ENCODE measurements around the gene FEN1.
A peak's percentile ranks its signal among the peaks of the same experiment; 100 is the strongest.

The FEN1 gene

DNA sequence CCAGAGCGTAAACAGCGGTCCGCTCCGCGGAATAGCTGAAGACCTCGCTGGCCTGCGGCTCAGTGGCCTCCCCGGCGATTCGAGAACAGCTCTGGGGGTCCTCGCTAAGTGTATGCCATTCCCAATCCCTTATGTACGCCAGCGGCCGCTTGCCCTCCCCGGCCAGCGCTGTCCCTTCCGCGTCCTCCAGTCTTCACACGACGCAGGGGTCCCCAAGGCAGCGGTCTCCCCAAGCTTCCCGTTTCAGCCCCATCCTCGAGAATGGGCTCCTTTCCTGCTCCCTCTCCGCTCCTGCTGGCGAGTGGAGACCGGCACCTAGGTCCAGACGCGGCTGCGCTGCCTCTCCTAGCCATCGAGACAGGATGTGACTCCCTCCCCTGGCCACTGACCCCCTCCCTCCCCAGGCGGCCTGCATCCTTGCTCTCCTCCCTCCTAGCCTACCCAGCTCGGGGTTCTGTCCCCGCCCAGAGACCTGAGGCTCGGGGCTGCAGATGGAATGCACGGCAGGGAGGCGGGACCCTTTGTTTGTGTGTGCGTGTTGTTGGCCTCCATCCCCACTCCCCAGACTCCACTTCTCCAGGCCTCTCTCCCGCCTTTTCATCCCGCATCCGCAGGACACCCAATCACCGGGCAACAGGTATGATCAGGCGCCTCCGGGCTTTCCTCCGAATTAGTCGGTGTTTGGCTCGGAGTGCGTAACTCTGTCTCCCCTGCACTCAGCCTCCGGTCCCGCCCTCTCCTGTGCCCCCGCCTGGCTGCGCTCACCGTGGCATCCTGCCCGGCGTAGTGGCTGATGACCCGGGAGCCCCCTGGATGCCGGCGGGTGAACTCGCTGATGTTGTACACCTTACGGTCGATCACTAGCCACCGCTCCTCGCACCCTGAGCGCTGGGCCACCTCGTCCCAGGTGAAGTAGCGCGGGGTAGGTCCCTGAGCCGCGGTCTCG is 23.4 kb downstream of the FEN1 start:
- peaks cover 8% of the 10 kb centered on the region for H3K36me3 Mint-ChIP-seq (ENCODE audit: insufficient read depth)
- no peaks in the 10 kb centered on the region for H3K9me3 Mint-ChIP-seq
- ATAC-seq (replicated peaks) (peak; percentile 77), DNase-seq (peak; percentile 59 to 64 (median 62))
- peaks cover 11 to 16% of the 10 kb centered on the region in 2 donors for H3K4me1 Mint-ChIP-seq (ENCODE audit: low read depth in 2 of 2)
- H3K27ac Mint-ChIP-seq: peak overlapping the region; percentile 70 to 93
- peak overlapping the region; percentile 88 to 95 for H3K4me3 Mint-ChIP-seq
- H3K27me3 Mint-ChIP-seq: no peaks in the 10 kb centered on the region

DNA sequence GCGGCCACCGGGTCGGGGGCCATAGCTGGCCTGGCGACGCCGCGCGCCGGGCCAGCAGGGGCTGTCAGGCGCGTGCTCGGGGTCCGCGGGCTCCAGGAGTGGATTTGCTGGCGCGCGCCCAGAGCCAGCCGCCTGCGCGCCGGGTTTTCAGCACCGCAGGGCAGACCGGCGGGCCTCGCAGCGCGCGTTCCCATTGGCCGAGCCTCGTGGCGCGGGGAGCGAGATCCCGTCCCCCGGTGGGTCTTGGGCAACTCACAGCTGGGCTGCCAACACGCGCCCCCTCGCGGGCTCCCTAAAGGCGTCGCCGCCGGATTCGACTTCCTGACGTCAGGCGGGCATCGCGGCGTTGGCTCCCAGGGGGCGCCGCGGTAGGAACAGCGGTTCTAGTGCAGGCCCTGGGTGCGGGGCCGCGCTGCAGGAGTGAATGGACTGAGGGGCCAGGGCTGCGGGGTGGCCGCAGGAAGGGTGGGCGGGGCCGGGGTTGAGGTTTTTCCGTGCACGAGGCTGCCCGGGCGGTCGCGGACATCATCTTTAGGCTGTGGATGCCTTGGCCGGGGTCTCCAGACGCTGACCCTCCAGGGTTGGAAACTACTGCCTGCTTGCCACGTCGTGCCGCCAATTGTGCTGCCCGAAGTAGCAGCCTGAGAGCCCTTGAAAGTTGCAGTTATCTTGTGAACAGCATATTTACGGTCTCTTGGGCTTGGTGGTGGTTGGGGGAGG is 24.2 kb downstream of the FEN1 start, which contains the start of gene FADS1:
FADS1 (minus strand) TSS at position 268 of the 720 bp plus-strand sequence; CDS start at position 194, 74 bp downstream.
- ATAC-seq (replicated peaks): peak; percentile 70
- Mint-ChIP-seq H3K27ac (peak within 1 kb of the TSS; percentile 70 to 93), H3K36me3 (ENCODE audit: insufficient read depth) (peaks cover 8% of the 10 kb centered on the region), H3K9me3 (no peaks in the 10 kb centered on the region), H3K27me3 (no peaks in the 10 kb centered on the region), H3K4me1 (ENCODE audit: low read depth in 2 of 2) (peaks cover 11 to 16% of the 10 kb centered on the region in 2 donors), H3K4me3 (peak within 1 kb of the TSS; percentile 88 to 95)
- peak; percentile 54 to 66 (median 64) for DNase-seq

DNA sequence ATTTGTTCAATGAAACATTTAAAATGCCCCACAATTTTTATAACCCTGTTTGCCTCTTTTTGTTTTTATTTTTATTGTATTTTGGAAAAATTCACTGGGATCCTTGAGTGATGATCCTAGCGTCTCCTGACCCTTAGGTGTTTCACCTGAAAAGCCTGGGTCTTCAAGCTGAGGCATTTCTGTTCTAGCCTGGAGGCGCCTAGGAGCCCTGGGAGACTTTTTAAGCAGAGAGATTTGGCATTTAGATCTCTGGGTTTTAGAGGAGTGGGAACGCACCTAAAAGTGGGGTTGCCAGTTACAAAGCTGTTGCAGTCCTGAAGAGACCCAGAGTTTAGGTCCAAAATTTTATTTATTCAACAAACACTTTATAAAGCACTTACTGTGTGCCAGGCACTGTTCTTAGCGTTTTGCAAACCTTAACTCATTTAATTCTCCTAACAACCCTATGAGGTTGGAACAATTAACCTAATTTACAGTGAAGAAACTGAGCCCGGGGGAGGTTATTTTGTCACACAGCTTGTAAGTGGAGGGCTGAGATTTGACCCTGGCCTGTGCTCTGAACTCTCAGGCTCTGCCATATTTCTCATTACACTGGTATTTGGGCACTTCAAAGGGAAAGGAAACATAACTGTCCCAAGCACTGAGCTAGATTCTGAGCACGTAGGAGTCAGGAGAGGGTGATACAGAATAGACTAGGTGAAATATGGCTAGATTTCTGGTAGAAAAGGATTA is 24.9 kb downstream of the FEN1 start:
- peaks cover 11 to 16% of the 10 kb centered on the region in 2 donors for H3K4me1 Mint-ChIP-seq (ENCODE audit: low read depth in 2 of 2)
- H3K36me3 Mint-ChIP-seq (ENCODE audit: insufficient read depth): peaks cover 8% of the 10 kb centered on the region
- no peaks in the 10 kb centered on the region for H3K27me3 Mint-ChIP-seq
- no peaks in the 10 kb centered on the region for H3K9me3 Mint-ChIP-seq
- DNase-seq: no peak
- no peak for ATAC-seq (replicated peaks)
- H3K27ac Mint-ChIP-seq: peak overlapping the region in 1 of 2 donors; percentile 28
- peak overlapping the region; percentile 88 to 95 for H3K4me3 Mint-ChIP-seq

GRCh38 chr11:61820174-61820573 is 27.5 kb downstream of the FEN1 start:
- no peak for ATAC-seq (replicated peaks)
- Mint-ChIP-seq H3K4me3 (no peak overlapping the region), H3K27ac (no peak overlapping the region), H3K4me1 (ENCODE audit: low read depth in 2 of 2) (peaks cover 11% of the 10 kb centered on the region in 2 donors), H3K27me3 (no peaks in the 10 kb centered on the region), H3K9me3 (no peaks in the 10 kb centered on the region), H3K36me3 (ENCODE audit: insufficient read depth) (peaks cover 5% of the 10 kb centered on the region)
- no peak for DNase-seq

DNA sequence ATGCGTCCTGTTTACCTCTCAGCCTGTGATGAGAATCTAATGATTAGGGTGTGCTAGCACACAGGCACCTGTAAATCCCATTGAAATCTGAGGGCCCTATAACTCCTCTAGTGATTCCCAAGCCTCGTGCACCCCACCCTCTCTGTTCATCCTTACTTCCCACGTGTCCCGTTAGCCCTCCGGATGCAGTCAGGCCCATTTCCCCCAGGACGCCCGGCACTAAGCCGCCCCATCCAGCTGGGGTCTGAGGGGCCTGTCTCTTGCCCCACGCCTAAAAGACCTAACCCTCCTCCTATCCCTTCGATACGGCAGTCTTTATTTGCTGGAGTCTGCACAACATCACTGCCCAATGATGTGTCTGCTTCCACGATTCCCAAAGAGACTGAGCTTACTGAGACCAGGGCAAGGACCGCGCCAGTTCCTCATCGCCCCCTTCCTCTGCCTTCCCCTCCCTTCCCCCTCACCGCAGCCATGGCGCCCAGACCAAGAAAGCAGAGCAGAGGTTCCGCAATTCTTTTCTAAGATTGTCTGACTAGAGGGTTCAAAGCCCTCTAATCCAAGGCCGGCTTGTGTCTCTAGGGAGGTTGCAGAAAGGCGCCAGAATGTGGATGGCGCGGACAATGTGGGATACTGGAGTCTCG is 34.3 kb downstream of the FEN1 start:
- peaks cover 4 to 7% of the 10 kb centered on the region in 2 donors for H3K27me3 Mint-ChIP-seq
- H3K9me3 Mint-ChIP-seq: no peaks in the 10 kb centered on the region
- peak; percentile 1 for ATAC-seq (replicated peaks)
- no peak for DNase-seq
- peaks cover 16 to 24% of the 10 kb centered on the region in 2 donors for H3K4me1 Mint-ChIP-seq (ENCODE audit: low read depth in 2 of 2)
- peak overlapping the region; percentile 87 to 91 for H3K4me3 Mint-ChIP-seq
- H3K27ac Mint-ChIP-seq: peak overlapping the region; percentile 30 to 82
- no peaks in the 10 kb centered on the region for H3K36me3 Mint-ChIP-seq (ENCODE audit: insufficient read depth)

DNA sequence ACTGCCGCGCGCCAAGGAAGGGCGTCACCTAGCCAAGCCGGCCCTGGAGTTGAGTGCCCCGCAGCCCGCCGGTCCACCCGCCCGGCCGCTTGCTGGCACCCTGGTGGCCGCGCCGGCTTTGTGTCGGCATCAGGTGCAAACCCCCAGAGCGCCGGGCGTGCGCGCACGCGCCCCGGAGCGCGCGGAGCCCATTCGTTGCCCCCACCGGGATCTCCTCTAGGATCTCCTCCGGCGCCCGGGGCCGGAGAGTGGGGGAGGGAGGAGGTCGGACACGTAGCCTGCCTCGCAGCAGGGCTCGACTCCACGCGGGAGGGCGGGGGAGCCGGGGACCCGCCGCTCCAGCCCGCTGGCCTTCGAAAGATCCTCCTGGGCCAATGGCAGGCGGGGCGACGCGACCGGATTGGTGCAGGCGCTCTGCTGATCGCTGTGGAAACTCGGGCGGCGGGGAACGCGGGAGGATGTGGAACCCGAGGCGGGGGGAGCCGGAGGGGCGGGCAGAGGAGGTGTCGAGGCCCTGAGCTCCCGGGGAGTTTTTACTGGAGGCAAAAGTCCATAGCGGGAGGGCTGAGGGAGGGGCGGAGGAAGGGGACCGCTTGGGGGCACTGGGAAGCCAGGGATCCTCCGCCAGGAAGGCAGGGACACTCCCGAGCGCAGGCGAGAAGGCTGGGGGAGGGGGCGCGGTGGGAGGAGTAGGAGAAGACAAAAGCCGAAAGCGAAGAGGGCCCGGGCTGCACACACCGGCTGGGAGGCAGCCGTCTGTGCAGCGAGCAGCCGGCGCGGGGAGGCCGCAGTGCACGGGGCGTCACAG is 35.1 kb downstream of the FEN1 start, which contains the start of gene FADS2:
FADS2 (plus strand) TSS at position 730 of the 808 bp plus-strand sequence. CDS start 91 bp downstream, outside the sequence.
- H3K27me3 Mint-ChIP-seq: peaks cover 4 to 7% of the 10 kb centered on the region in 2 donors
- peaks cover 16 to 24% of the 10 kb centered on the region in 2 donors for H3K4me1 Mint-ChIP-seq (ENCODE audit: low read depth in 2 of 2)
- H3K36me3 Mint-ChIP-seq (ENCODE audit: insufficient read depth): no peaks in the 10 kb centered on the region

GRCh38 chr11:61828379-61828628 is 35.6 kb downstream of the FEN1 start:
- H3K36me3 Mint-ChIP-seq (ENCODE audit: insufficient read depth): no peaks in the 10 kb centered on the region
- peak overlapping the region; percentile 30 to 82 for H3K27ac Mint-ChIP-seq
- H3K4me1 Mint-ChIP-seq (ENCODE audit: low read depth in 2 of 2): peaks cover 16 to 28% of the 10 kb centered on the region in 2 donors
- H3K27me3 Mint-ChIP-seq: peaks cover 4 to 7% of the 10 kb centered on the region in 2 donors
- ATAC-seq (replicated peaks) (no peak), DNase-seq (no peak)
- peak overlapping the region; percentile 87 to 91 for H3K4me3 Mint-ChIP-seq
- no peaks in the 10 kb centered on the region for H3K9me3 Mint-ChIP-seq

More for the DNA sequence above, 35.1 kb downstream of the FEN1 start, which contains the start of gene FADS2:
- DNase-seq (peak; percentile 59 to 79 (median 77)), ATAC-seq (replicated peaks) (peak; percentile 89)
- peak within 1 kb of the TSS; percentile 87 to 91 for H3K4me3 Mint-ChIP-seq
- peak within 1 kb of the TSS; percentile 30 to 82 for H3K27ac Mint-ChIP-seq
- no peaks in the 10 kb centered on the region for H3K9me3 Mint-ChIP-seq

- peaks cover 4 to 7% of the 10 kb centered on the region in 2 donors for H3K27me3 Mint-ChIP-seq
- peak overlapping the region; percentile 87 to 91 for H3K4me3 Mint-ChIP-seq
- no peaks in the 10 kb centered on the region for H3K36me3 Mint-ChIP-seq (ENCODE audit: insufficient read depth)
- peak overlapping the region; percentile 30 to 82 for H3K27ac Mint-ChIP-seq
- H3K9me3 Mint-ChIP-seq: no peaks in the 10 kb centered on the region
- H3K4me1 Mint-ChIP-seq (ENCODE audit: low read depth in 2 of 2): peaks cover 20 to 33% of the 10 kb centered on the region in 2 donors
- DNase-seq: peak; percentile 16 to 30 (median 24)
- ATAC-seq (replicated peaks): peak; percentile 42
These were observed 36.1 kb downstream of the FEN1 start for GRCh38 chr11:61828629-61829407.

- ATAC-seq (replicated peaks): no peak
- Mint-ChIP-seq H3K4me3 (peak overlapping the region; percentile 87 to 91), H3K9me3 (no peaks in the 10 kb centered on the region), H3K27me3 (peaks cover 4 to 7% of the 10 kb centered on the region in 2 donors), H3K36me3 (ENCODE audit: insufficient read depth) (no peaks in the 10 kb centered on the region), H3K4me1 (ENCODE audit: low read depth in 2 of 2) (peaks cover 30 to 43% of the 10 kb centered on the region in 2 donors), H3K27ac (peak overlapping the region in 1 of 2 donors; percentile 30)
- DNase-seq: no peak
These were observed 37.1 kb downstream of the FEN1 start for GRCh38 chr11:61829806-61830205.

GRCh38 chr11:61830237-61831105 is 37.8 kb downstream of the FEN1 start:
- Mint-ChIP-seq H3K27ac (peak overlapping the region in 1 of 2 donors; percentile 51), H3K36me3 (ENCODE audit: insufficient read depth) (no peaks in the 10 kb centered on the region), H3K9me3 (no peaks in the 10 kb centered on the region), H3K4me3 (peak overlapping the region; percentile 7 to 16), H3K4me1 (ENCODE audit: low read depth in 2 of 2) (peaks cover 33 to 46% of the 10 kb centered on the region in 2 donors), H3K27me3 (peaks cover 4 to 7% of the 10 kb centered on the region in 2 donors)
- DNase-seq: no peak
- ATAC-seq (replicated peaks): no peak

GRCh38 chr11:61832207-61832606 is 39.5 kb downstream of the FEN1 start:
- H3K9me3 Mint-ChIP-seq: no peaks in the 10 kb centered on the region
- peaks cover 33 to 50% of the 10 kb centered on the region in 2 donors for H3K4me1 Mint-ChIP-seq (ENCODE audit: low read depth in 2 of 2)
- peak overlapping the region; percentile 52 to 84 for H3K27ac Mint-ChIP-seq
- H3K4me3 Mint-ChIP-seq: no peak overlapping the region
- no peaks in the 10 kb centered on the region for H3K36me3 Mint-ChIP-seq (ENCODE audit: insufficient read depth)
- ATAC-seq (replicated peaks) (no peak), DNase-seq (no peak)
- no peaks in the 10 kb centered on the region for H3K27me3 Mint-ChIP-seq
